HepG2 (cell line): ENCODE results near the gene COL10A1. TPM values are rescaled to one million over a fixed set of nuclear protein-coding genes. Genes with fewer than 3 reads are reported as not detected.

ENCODE experiments used
- CREB1 ChIP-seq, 2 experiments: fragments of 450-650 bp in 1 of 2; IDR thresholded peaks; 2 replicates each; pipeline ENCODE4 v1.6.1; 2016 to 2017; ENCODE audit warnings: control low read depth in 1 of 2, mild to moderate bottlenecking in 1 of 2, missing compliant biosample characterization in 1 of 2, missing genetic modification characterization in 1 of 2
- HNRNPLL ChIP-seq: fragments of 200-400 bp; formaldehyde crosslinking; IDR thresholded peaks from 2 replicates; pipeline ENCODE4 v1.6.1; 2017; ENCODE audit warnings: mild to moderate bottlenecking, low read depth, low read length; ENCODE audit not compliant: poor library complexity, severe bottlenecking
- MXD4 ChIP-seq: IDR thresholded peaks from 2 replicates; pipeline ENCODE4 v1.6.1; 2016; ENCODE audit warnings: mild to moderate bottlenecking, missing biosample characterization, missing genetic modification reagents
- ONECUT2 ChIP-seq: sonication (generic); formaldehyde crosslinking; IDR thresholded peaks from 2 replicates; pipeline ENCODE4 v1.4.0; 2020; ENCODE audit warnings: missing genetic modification reagents
- SRSF1 ChIP-seq: fragments of 200-400 bp; formaldehyde crosslinking; optimal IDR thresholded peaks from 2 replicates; pipeline ENCODE3; 2017; ENCODE audit warnings: mild to moderate bottlenecking, low read depth, low read length, moderate library complexity
- TOPORS ChIP-seq: sonication (generic); formaldehyde crosslinking; IDR thresholded peaks from 2 replicates; pipeline ENCODE4 v1.8.0; 2023; ENCODE audit warnings: mild to moderate bottlenecking, missing genetic modification reagents
- polyA plus RNA-seq, 8 experiments: library from polyadenylated mRNA; depleted of rRNA in 3 of 8; stranded (reverse) in 7 of 8; unstranded in 1 of 8; fragments of >200 nt; fragmentation: Illumina TruSeq in 4 of 8; extraction: Trizol in 4 of 8; gene quantifications; 2 replicates each; pipeline versions ENCODE4 v1.2.1 to v1.2.3, GENCODE V29; 2011 to 2016; ENCODE audit warnings: low read depth in 4 of 8, missing spikeins in 1 of 8, mixed read lengths in 1 of 8; ENCODE audit not compliant: insufficient read depth in 1 of 8
- total RNA-seq, 5 experiments: library from RNA; depleted of rRNA; stranded (reverse); fragments of >200 nt; fragmentation: Illumina TruSeq; extraction: Trizol; gene quantifications; 2 replicates each; pipeline ENCODE4 v1.2.3, GENCODE V29; 2016; ENCODE audit warnings: low read depth in 1 of 5
- TF ChIP-seq, protein P1 (sequence below): sonication (generic); formaldehyde crosslinking; IDR thresholded peaks from 2 replicates; pipeline ENCODE4 v1.4.0; 2020; ENCODE audit warnings: mild to moderate bottlenecking, missing genetic modification reagents
- TF ChIP-seq, protein P2 (sequence below): IDR thresholded peaks from 2 replicates; pipeline ENCODE4 v1.6.1; 2016; ENCODE audit warnings: control low read depth
- TF ChIP-seq, protein P3 (sequence below): sonication (generic); formaldehyde crosslinking; conservative IDR thresholded peaks from 2 replicates; pipeline ENCODE4 v1.8.1; 2023; ENCODE audit warnings: missing genetic modification reagents
- TF ChIP-seq, protein P4 (sequence below): sonication (generic); formaldehyde crosslinking; IDR thresholded peaks from 2 replicates; pipeline ENCODE4 v1.4.0; 2020; ENCODE audit warnings: missing genetic modification reagents, borderline replicate concordance
- TF ChIP-seq, protein P5 (sequence below): sonication (generic); formaldehyde crosslinking; IDR thresholded peaks from 2 replicates; pipeline ENCODE4; 2020; ENCODE audit warnings: missing genetic modification reagents, mild to moderate bottlenecking, borderline replicate concordance

COL10A1 gene
- total and polyA plus RNA-seq, 2 of the 13 experiments (the other 11 are each of a cell fraction or from before 2014, with no cell fraction given), result 0.07 TPM; not detected in 1

DNA sequence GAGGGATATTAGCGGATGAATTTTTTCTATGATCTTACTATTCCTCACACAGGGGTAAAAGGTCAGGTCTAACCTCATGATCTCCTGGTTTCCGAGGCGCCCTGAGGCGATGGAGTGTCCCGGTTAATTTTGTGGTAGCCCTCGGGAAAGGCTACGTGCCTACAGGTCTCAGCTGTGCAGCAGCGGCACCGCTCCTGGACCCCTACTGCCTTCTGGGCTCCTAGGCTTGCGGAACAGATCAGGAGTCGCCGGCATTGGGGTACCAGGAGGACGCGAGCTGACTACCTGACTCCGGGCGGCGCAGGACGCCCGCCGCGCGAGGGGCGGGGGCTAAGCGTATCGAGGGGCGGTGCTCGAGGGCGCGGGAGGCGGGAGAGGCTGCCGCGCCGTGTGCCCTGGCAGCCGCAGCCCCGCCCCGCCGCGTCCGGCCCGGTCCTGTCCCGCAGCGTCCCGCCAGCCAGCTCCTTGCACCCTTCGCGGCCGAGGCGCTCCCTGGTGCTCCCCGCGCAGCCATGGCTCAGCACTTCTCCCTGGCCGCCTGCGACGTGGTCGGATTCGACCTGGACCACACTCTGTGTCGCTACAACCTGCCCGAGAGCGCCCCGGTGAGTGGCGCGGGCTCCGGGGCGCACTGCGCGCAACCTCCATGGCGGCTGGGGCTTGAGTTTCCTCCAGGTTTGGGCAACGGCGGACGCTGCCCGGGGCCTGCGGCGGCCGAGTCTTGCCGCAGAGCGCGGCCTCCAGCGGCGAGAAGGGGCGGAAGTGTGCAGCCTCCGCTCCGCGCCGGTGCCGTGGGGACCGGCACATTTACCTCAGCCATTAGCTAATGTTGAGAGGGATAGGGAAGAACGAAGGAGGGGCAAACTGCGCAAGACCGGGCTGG, 25.3 kb downstream of the COL10A1 start, which contains the start of gene NT5DC1 (continued):
- TF ChIP-seq CREB1 (IDR thresholded peaks at IDR 0.05) (no peak), CREB1 (CRISPR knock-in tag; IDR thresholded peaks at IDR 0.05) (no peak), MXD4 (no peak; the same call in none of the 2 replicates), ONECUT2 (CRISPR knock-in tag) (no peak), SRSF1 (peak; percentile 79), HNRNPLL (peak; percentile 97), TOPORS (CRISPR knock-in tag) (peak; percentile 91; the same call in 1 of the 2 replicates)
- TF ChIP-seq, protein P1, sequence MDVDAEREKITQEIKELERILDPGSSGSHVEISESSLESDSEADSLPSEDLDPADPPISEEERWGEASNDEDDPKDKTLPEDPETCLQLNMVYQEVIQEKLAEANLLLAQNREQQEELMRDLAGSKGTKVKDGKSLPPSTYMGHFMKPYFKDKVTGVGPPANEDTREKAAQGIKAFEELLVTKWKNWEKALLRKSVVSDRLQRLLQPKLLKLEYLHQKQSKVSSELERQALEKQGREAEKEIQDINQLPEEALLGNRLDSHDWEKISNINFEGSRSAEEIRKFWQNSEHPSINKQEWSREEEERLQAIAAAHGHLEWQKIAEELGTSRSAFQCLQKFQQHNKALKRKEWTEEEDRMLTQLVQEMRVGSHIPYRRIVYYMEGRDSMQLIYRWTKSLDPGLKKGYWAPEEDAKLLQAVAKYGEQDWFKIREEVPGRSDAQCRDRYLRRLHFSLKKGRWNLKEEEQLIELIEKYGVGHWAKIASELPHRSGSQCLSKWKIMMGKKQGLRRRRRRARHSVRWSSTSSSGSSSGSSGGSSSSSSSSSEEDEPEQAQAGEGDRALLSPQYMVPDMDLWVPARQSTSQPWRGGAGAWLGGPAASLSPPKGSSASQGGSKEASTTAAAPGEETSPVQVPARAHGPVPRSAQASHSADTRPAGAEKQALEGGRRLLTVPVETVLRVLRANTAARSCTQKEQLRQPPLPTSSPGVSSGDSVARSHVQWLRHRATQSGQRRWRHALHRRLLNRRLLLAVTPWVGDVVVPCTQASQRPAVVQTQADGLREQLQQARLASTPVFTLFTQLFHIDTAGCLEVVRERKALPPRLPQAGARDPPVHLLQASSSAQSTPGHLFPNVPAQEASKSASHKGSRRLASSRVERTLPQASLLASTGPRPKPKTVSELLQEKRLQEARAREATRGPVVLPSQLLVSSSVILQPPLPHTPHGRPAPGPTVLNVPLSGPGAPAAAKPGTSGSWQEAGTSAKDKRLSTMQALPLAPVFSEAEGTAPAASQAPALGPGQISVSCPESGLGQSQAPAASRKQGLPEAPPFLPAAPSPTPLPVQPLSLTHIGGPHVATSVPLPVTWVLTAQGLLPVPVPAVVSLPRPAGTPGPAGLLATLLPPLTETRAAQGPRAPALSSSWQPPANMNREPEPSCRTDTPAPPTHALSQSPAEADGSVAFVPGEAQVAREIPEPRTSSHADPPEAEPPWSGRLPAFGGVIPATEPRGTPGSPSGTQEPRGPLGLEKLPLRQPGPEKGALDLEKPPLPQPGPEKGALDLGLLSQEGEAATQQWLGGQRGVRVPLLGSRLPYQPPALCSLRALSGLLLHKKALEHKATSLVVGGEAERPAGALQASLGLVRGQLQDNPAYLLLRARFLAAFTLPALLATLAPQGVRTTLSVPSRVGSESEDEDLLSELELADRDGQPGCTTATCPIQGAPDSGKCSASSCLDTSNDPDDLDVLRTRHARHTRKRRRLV (CRISPR knock-in tag), result 0 out of 2 replicates have a peak, but pooled peaks have one; percentile 63
- TF ChIP-seq, protein P2, sequence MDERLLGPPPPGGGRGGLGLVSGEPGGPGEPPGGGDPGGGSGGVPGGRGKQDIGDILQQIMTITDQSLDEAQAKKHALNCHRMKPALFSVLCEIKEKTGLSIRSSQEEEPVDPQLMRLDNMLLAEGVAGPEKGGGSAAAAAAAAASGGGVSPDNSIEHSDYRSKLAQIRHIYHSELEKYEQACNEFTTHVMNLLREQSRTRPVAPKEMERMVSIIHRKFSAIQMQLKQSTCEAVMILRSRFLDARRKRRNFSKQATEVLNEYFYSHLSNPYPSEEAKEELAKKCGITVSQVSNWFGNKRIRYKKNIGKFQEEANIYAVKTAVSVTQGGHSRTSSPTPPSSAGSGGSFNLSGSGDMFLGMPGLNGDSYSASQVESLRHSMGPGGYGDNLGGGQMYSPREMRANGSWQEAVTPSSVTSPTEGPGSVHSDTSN (CRISPR knock-in tag), result no peak
- TF ChIP-seq, protein P3, sequence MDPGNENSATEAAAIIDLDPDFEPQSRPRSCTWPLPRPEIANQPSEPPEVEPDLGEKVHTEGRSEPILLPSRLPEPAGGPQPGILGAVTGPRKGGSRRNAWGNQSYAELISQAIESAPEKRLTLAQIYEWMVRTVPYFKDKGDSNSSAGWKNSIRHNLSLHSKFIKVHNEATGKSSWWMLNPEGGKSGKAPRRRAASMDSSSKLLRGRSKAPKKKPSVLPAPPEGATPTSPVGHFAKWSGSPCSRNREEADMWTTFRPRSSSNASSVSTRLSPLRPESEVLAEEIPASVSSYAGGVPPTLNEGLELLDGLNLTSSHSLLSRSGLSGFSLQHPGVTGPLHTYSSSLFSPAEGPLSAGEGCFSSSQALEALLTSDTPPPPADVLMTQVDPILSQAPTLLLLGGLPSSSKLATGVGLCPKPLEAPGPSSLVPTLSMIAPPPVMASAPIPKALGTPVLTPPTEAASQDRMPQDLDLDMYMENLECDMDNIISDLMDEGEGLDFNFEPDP (CRISPR knock-in tag), result 0 out of 2 replicates have a peak, but pooled peaks have one; percentile 87
- TF ChIP-seq, protein P4, sequence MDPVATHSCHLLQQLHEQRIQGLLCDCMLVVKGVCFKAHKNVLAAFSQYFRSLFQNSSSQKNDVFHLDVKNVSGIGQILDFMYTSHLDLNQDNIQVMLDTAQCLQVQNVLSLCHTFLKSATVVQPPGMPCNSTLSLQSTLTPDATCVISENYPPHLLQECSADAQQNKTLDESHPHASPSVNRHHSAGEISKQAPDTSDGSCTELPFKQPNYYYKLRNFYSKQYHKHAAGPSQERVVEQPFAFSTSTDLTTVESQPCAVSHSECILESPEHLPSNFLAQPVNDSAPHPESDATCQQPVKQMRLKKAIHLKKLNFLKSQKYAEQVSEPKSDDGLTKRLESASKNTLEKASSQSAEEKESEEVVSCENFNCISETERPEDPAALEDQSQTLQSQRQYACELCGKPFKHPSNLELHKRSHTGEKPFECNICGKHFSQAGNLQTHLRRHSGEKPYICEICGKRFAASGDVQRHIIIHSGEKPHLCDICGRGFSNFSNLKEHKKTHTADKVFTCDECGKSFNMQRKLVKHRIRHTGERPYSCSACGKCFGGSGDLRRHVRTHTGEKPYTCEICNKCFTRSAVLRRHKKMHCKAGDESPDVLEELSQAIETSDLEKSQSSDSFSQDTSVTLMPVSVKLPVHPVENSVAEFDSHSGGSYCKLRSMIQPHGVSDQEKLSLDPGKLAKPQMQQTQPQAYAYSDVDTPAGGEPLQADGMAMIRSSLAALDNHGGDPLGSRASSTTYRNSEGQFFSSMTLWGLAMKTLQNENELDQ (CRISPR knock-in tag), result peak; percentile 21; the same call in 1 of the 2 replicates
- TF ChIP-seq, protein P5, sequence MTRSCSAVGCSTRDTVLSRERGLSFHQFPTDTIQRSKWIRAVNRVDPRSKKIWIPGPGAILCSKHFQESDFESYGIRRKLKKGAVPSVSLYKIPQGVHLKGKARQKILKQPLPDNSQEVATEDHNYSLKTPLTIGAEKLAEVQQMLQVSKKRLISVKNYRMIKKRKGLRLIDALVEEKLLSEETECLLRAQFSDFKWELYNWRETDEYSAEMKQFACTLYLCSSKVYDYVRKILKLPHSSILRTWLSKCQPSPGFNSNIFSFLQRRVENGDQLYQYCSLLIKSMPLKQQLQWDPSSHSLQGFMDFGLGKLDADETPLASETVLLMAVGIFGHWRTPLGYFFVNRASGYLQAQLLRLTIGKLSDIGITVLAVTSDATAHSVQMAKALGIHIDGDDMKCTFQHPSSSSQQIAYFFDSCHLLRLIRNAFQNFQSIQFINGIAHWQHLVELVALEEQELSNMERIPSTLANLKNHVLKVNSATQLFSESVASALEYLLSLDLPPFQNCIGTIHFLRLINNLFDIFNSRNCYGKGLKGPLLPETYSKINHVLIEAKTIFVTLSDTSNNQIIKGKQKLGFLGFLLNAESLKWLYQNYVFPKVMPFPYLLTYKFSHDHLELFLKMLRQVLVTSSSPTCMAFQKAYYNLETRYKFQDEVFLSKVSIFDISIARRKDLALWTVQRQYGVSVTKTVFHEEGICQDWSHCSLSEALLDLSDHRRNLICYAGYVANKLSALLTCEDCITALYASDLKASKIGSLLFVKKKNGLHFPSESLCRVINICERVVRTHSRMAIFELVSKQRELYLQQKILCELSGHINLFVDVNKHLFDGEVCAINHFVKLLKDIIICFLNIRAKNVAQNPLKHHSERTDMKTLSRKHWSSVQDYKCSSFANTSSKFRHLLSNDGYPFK, result peak; percentile 92
